Tibial nerve (tissue), 4 donors: ENCODE measurements around the gene KIF21A. TPM values are rescaled to one million over a fixed set of nuclear protein-coding genes. Genes with fewer than 3 reads are reported as not detected.
A peak's percentile ranks its signal among the peaks of the same experiment; 100 is the strongest.

Experiments
- DNase-seq, 2 donors: peaks; one replicate each; pipeline ENCODE4 v3.0.0-alpha.2; 2019; ENCODE audit warnings: low spot score in 2 of 2
- H3K27ac ChIP-seq, 4 donors: fragments of 200-600 bp; sonication (generic) in 3 of 4; one replicate each; pipeline ENCODE4 v1.5.1; 2017 to 2019; ENCODE audit warnings: mild to moderate bottlenecking in 1 of 4
- H3K27me3 ChIP-seq, 2 donors: fragments of 200-600 bp; sonication (generic) in 1 of 2; one replicate each; pipeline versions ENCODE4 v1.5.1 to v1.6.0; 2017 to 2019
- H3K36me3 ChIP-seq, 3 donors: fragments of 200-600 bp; sonication (generic); one replicate each; pipeline ENCODE4 v1.5.1; 2018 to 2019
- H3K4me1 ChIP-seq, 4 donors: fragments of 200-600 bp; sonication (generic) in 3 of 4; one replicate each; pipeline ENCODE4 v1.5.1; 2017 to 2019
- H3K4me3 ChIP-seq, 4 donors: fragments of 200-600 bp; sonication (generic) in 3 of 4; one replicate each; pipeline ENCODE4 v1.5.1; 2017 to 2019; ENCODE audit warnings: mild to moderate bottlenecking in 1 of 4, moderate library complexity in 1 of 4
- H3K9me3 ChIP-seq, 4 donors: fragments of 200-600 bp; sonication (generic) in 3 of 4; one replicate each; pipeline ENCODE4 v1.5.1; 2017 to 2019
- EP300 ChIP-seq, 2 donors: sonication (generic); formaldehyde crosslinking; IDR thresholded peaks; one replicate each; pipeline ENCODE4 v1.6.1; 2017; ENCODE audit warnings: antibody characterized with exemption in 2 of 2, mild to moderate bottlenecking in 1 of 2
- POLR2A ChIP-seq, 2 donors: fragments of 450-650 bp; IDR thresholded peaks; one replicate each; pipeline ENCODE4 v1.6.1; 2017; ENCODE audit warnings: antibody characterized with exemption in 2 of 2, mild to moderate bottlenecking in 2 of 2, moderate library complexity in 2 of 2
- WGBS, 2 donors: methylation state at CpG; one replicate each; pipeline ENCODE4 v1.1.5; 2018; 5-methylcytosine and 5-hydroxymethylcytosine counted together
- total RNA-seq, 4 donors: library from RNA; depleted of rRNA; stranded (reverse); fragments of >200 nt; gene quantifications; one replicate each; pipeline ENCODE4 v1.1.0, GENCODE V29; 2016
- TF ChIP-seq, protein P1 (sequence below), 5 experiments: fragments of 200-600 bp in 3 of 5; fragments of 450-650 bp in 2 of 5; sonication (generic) in 3 of 5; IDR thresholded peaks; one replicate each; pipeline ENCODE4 v1.5.1; 2016 to 2019; ENCODE audit warnings: antibody characterized with exemption in 5 of 5, mild to moderate bottlenecking in 3 of 5, moderate library complexity in 2 of 5

Gene KIF21A
- total RNA-seq, 4 donors from 2014 or later = 13.5 to 56.6 (median 30.2) TPM

DNA sequence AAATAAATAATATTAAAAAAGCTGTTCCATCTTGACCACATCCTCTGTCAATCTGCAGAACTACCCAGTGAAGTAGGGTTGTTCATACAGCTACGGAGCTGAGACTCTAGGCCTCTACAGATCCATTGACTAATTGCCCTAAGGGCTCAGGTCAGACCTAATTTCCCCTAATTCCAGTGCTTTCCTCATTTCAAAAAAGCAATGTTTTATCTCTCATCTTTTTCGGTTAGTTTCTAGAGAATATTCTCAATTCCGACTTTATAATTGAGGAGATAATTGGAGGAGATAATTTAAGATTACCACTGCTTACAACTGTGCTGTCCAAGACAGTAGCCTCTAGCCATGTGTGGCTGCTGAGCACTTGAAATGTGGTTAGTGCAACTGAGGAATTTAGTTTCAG is 167.1 kb downstream of the KIF21A start:
- H3K36me3 ChIP-seq = no peaks in the 10 kb centered on the region
- no peak for DNase-seq
- no peak overlapping the region for H3K27ac ChIP-seq
- no peaks in the 10 kb centered on the region for H3K9me3 ChIP-seq
- WGBS, 2 donors = 69 to 79% methylated on average over 3 of the region's 3 CpGs
- H3K4me3 ChIP-seq = no peak overlapping the region
- no peaks in the 10 kb centered on the region for H3K27me3 ChIP-seq
- no peaks in the 10 kb centered on the region for H3K4me1 ChIP-seq
- TF ChIP-seq, protein P1, sequence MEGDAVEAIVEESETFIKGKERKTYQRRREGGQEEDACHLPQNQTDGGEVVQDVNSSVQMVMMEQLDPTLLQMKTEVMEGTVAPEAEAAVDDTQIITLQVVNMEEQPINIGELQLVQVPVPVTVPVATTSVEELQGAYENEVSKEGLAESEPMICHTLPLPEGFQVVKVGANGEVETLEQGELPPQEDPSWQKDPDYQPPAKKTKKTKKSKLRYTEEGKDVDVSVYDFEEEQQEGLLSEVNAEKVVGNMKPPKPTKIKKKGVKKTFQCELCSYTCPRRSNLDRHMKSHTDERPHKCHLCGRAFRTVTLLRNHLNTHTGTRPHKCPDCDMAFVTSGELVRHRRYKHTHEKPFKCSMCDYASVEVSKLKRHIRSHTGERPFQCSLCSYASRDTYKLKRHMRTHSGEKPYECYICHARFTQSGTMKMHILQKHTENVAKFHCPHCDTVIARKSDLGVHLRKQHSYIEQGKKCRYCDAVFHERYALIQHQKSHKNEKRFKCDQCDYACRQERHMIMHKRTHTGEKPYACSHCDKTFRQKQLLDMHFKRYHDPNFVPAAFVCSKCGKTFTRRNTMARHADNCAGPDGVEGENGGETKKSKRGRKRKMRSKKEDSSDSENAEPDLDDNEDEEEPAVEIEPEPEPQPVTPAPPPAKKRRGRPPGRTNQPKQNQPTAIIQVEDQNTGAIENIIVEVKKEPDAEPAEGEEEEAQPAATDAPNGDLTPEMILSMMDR (IDR thresholded peaks at IDR 0.05) = no peak
- TF ChIP-seq POLR2A (IDR thresholded peaks at IDR 0.05) (no peak), EP300 (IDR thresholded peaks at IDR 0.05) (no peak)

DNA sequence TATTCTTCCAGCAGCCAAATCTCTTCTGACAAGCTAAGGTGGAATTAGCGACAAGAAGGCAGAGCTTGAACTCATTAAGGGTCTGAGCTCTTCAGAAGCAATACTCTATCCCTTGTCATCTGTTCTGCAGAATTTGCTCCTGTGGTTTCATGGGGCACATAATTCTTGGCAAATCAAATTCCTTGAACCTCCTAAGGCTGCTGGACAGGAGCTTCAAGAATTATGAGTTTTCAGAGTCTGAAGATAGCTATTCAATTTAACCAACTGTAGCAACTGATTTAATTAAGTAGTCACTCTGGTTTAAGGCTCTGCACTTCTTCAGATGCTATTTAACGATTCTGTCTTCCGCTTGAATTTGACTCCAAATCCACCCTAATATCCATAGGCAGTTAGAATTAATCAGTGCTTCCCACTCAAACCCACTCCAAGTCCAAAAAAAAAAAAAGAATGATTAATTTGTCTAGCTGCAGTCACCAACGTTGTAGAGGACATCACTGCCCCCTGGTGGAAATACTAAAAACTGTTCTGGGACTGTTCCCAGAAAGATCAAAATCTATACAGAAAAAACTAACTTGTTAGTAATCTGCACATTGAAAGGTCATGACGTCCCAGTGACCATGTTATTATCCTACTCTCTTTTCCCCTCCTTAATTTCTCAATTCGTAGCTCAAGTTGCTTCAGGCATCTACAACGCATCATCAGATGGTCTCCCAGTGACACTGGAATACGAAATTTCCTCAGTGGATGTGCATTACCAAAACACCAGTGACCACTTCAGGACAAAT is 169.9 kb downstream of the KIF21A start:
- TF ChIP-seq POLR2A (IDR thresholded peaks at IDR 0.05) (no peak), EP300 (IDR thresholded peaks at IDR 0.05) (no peak)
- TF ChIP-seq, protein P1 (IDR thresholded peaks at IDR 0.05) = peak; percentile 27 to 62 (median 54)
- WGBS, 2 donors = 32 to 34% methylated on average over 8 of the region's 8 CpGs
- DNase-seq = peak in 1 of 2 donors; percentile 31
- no peaks in the 10 kb centered on the region for H3K36me3 ChIP-seq
- H3K27me3 ChIP-seq = no peaks in the 10 kb centered on the region
- no peak overlapping the region for H3K27ac ChIP-seq
- no peak overlapping the region for H3K4me3 ChIP-seq
- no peaks in the 10 kb centered on the region for H3K9me3 ChIP-seq
- H3K4me1 ChIP-seq = no peaks in the 10 kb centered on the region

GRCh38 chr12:39269492-39269891 is 173.4 kb downstream of the KIF21A start:
- H3K27ac ChIP-seq = no peak overlapping the region
- H3K4me1 ChIP-seq = no peaks in the 10 kb centered on the region
- H3K9me3 ChIP-seq = no peaks in the 10 kb centered on the region
- no peak overlapping the region for H3K4me3 ChIP-seq
- no peak for DNase-seq
- no peaks in the 10 kb centered on the region for H3K36me3 ChIP-seq
- TF ChIP-seq POLR2A (IDR thresholded peaks at IDR 0.05) = no peak
- TF ChIP-seq EP300 (IDR thresholded peaks at IDR 0.05) = no peak
- TF ChIP-seq, protein P1 (IDR thresholded peaks at IDR 0.05) = no peak
- 85 to 88% methylated on average over 5 of the region's 5 CpGs for WGBS, 2 donors
- no peaks in the 10 kb centered on the region for H3K27me3 ChIP-seq

DNA sequence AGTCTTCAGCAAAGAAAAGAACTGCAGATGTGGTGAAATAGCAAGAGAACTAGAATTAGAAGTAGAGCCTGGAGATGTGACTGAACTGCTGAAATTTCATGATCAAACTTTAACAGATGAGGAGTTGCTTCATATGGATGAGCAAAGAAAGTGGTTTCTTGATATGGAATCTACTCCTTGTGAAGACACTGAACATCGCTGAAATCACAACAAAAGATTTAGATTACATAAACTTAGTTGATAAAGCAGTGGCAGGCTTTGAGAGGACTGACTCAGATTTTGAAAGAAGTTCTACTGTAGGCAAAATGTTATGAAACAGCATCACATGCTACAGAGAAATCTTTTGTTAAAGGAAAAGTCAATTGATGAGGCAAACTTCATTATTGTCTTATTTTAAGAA is 175.0 kb downstream of the KIF21A start:
- Histone ChIP-seq H3K4me3 (no peak overlapping the region), H3K9me3 (no peaks in the 10 kb centered on the region), H3K4me1 (no peaks in the 10 kb centered on the region), H3K36me3 (no peaks in the 10 kb centered on the region), H3K27me3 (no peaks in the 10 kb centered on the region), H3K27ac (no peak overlapping the region)
- no peak for TF ChIP-seq EP300 (IDR thresholded peaks at IDR 0.05)
- TF ChIP-seq POLR2A (IDR thresholded peaks at IDR 0.05) = no peak
- TF ChIP-seq, protein P1 (IDR thresholded peaks at IDR 0.05) = no peak
- DNase-seq = no peak
- WGBS, 2 donors = 77 to 86% methylated on average over 1 of the region's 1 CpG

DNA sequence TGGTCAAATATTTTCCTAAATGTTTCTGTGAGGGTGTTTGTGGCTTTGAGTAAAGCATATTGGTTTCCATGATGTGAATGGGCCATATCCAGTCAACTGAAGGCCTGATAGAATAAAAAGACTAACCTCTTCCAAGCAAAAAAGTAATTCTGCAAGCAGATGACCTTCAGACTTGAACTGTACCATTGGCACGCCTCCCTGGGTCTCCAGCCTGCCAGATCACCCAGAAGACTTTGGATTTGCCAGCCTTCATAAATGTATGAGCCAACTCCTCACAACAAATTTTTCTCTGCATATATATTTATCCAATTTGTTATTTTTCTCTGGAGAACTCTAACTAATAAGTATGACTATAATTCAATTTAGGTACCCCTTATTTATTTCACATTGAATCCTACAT is 190.3 kb downstream of the KIF21A start:
- DNase-seq = no peak
- H3K4me3 ChIP-seq = no peak overlapping the region
- no peak for TF ChIP-seq EP300 (IDR thresholded peaks at IDR 0.05)
- TF ChIP-seq, protein P1 (IDR thresholded peaks at IDR 0.05) = no peak
- TF ChIP-seq POLR2A (IDR thresholded peaks at IDR 0.05) = no peak
- H3K27ac ChIP-seq = no peak overlapping the region
- 48 to 57% methylated on average over 1 of the region's 1 CpG for WGBS, 2 donors
- H3K9me3 ChIP-seq = no peaks in the 10 kb centered on the region
- H3K36me3 ChIP-seq = no peaks in the 10 kb centered on the region
- H3K4me1 ChIP-seq = no peaks in the 10 kb centered on the region
- H3K27me3 ChIP-seq = no peaks in the 10 kb centered on the region
